Hepatocyte (in vitro differentiated cells): ENCODE data around the gene C19orf73. TPM values are rescaled to one million over a fixed set of nuclear protein-coding genes. Genes with fewer than 3 reads are reported as not detected.

Source experiments
- DNase-seq: peaks from one replicate; pipeline ENCODE4 v3.0.0-alpha.2; 2016; ENCODE audit warnings: low spot score
- H2AFZ ChIP-seq: fragments of 200-600 bp; sonication (generic); 2 replicates; pipeline ENCODE4 v1.6.0; 2016; ENCODE audit warnings: antibody characterized with exemption, mild to moderate bottlenecking
- H3K27ac ChIP-seq: fragments of 200-600 bp; sonication (generic); 2 replicates; pipeline ENCODE4 v1.5.1; 2016; ENCODE audit warnings: mild to moderate bottlenecking
- H3K27me3 ChIP-seq: fragments of 200-600 bp; sonication (generic); 2 replicates; pipeline ENCODE4 v1.6.1; 2016
- H3K36me3 ChIP-seq: fragments of 200-600 bp; sonication (generic); replicated peaks from 2 replicates; pipeline ENCODE4 v1.5.1; 2016; ENCODE audit warnings: low read depth; ENCODE audit not compliant: insufficient read depth
- H3K4me1 ChIP-seq: fragments of 200-600 bp; sonication (generic); 2 replicates; pipeline ENCODE4 v1.5.1; 2016; ENCODE audit warnings: mild to moderate bottlenecking, moderate library complexity; ENCODE audit not compliant: insufficient read depth
- H3K4me2 ChIP-seq: fragments of 200-600 bp; sonication (generic); 2 replicates; pipeline ENCODE4 v1.6.0; 2016
- H3K4me3 ChIP-seq: fragments of 200-600 bp; sonication (generic); 2 replicates; pipeline ENCODE4 v1.5.1; 2016; ENCODE audit warnings: mild to moderate bottlenecking
- H3K79me2 ChIP-seq: fragments of 200-600 bp; sonication (generic); 2 replicates; pipeline ENCODE4 v1.6.0; 2017; ENCODE audit warnings: mild to moderate bottlenecking
- H3K9me2 ChIP-seq: fragments of 200-600 bp; sonication (generic); replicated peaks from 2 replicates; pipeline ENCODE4 v1.6.0; 2017; ENCODE audit warnings: mild to moderate bottlenecking; ENCODE audit not compliant: insufficient read depth
- H3K9me3 ChIP-seq: fragments of 200-600 bp; sonication (generic); 2 replicates; pipeline ENCODE4 v1.5.1; 2016; ENCODE audit warnings: low read depth, mild to moderate bottlenecking
- H4K20me1 ChIP-seq: fragments of 200-600 bp; sonication (generic); 2 replicates; pipeline ENCODE4 v1.6.0; 2016; ENCODE audit warnings: mild to moderate bottlenecking; ENCODE audit not compliant: insufficient read depth, poor library complexity, severe bottlenecking
- CTCF ChIP-seq: fragments of 200-600 bp; sonication (generic); IDR thresholded peaks from 2 replicates; pipeline ENCODE4 v1.5.1; 2016; ENCODE audit warnings: antibody characterized with exemption, mild to moderate bottlenecking; ENCODE audit not compliant: poor library complexity
- EZH2 ChIP-seq: fragments of 200-600 bp; sonication (generic); IDR thresholded peaks from 2 replicates; pipeline ENCODE4 v1.6.1; 2016; ENCODE audit warnings: antibody characterized with exemption, mild to moderate bottlenecking, borderline replicate concordance
- EZH2phosphoT487 ChIP-seq: fragments of 200-600 bp; sonication (generic); IDR thresholded peaks from one replicate; pipeline ENCODE4 v1.6.1; 2018; ENCODE audit warnings: antibody characterized with exemption, mild to moderate bottlenecking, low read depth, moderate library complexity; ENCODE audit not compliant: unreplicated experiment, severe bottlenecking
- whole genome bisulfite sequencing: methylation state at CpG from one replicate; pipeline ENCODE4 v1.1.6; 2016; ENCODE audit warnings: low lambda C conversion rate; ENCODE audit errors: missing lambda C conversion rate; 5-methylcytosine and 5-hydroxymethylcytosine counted together
- polyA plus RNA-seq: library from polyadenylated mRNA; unstranded; fragments of >200 nt; fragmentation: Nextera tagmentation; extraction: Ambion mirVana; gene quantifications from 2 replicates; pipeline ENCODE4 v1.2.1, GENCODE V29; 2016
- total RNA-seq: library from RNA; depleted of rRNA; stranded (reverse); fragments of >200 nt; gene quantifications from 2 replicates; pipeline ENCODE4 v1.2.3, GENCODE V29; 2014

Gene C19orf73
- total and polyA plus RNA-seq, 2 experiments from 2014 or later = 1.9 to 2.7 TPM

DNA sequence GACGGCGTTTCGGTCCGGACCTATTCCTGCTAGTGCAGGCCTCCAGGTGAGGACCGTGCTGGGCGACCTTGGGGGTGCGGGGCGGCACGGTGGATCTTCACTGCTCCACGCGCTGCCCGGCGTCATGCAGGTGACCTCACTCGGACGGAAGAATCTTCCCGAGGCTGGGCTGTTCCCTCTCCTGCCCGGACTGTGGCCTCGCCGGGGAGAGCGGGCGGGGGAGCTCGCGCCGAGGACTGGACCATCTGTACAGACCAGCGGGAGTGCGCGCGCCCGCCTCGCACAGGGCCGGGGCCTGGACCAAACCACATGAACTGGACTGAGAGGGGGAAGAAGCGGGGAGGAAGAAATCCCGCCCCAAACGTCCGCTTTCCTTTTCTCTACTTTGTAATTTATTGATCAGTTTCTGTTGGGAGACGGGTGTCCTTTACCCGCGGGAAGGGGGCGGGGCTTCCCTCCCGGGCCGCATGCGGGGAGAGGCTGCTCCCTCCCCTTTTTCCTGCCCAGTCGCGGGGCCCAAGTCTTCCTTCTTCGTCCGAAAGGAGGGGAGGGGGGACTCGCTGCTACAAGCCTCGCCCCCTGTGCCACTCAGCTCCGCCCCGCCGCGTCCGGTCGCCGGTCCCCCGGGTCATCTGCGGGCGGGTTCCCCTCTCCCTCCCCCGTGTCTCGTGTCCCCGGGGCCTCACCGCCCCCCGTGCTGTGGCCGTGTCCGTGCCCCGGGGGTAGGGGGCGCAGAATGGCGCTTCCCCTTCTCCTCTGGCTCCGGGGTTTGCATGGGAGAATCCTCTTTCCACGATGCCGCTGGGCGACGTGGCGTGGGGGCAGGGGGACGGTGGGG lies 31.4 kb upstream of the C19orf73 start:
- Histone ChIP-seq H3K4me1 (peaks cover 16% of the 10 kb centered on the region), H2AFZ (peak overlapping the region; percentile 61), H3K4me2 (peak overlapping the region; percentile 88), H3K27me3 (no peaks in the 10 kb centered on the region), H3K9me2 (no peaks in the 10 kb centered on the region), H4K20me1 (no peaks in the 10 kb centered on the region), H3K4me3 (peak overlapping the region; percentile 43), H3K9me3 (no peaks in the 10 kb centered on the region), H3K27ac (peak overlapping the region; percentile 82), H3K36me3 (no peaks in the 10 kb centered on the region), H3K79me2 (no peaks in the 10 kb centered on the region)
- DNase-seq = peak; percentile 93
- WGBS = 2% methylated on average over 28 of the region's 75 CpGs
- TF ChIP-seq EZH2phosphoT487 (no peak), CTCF (no peak), EZH2 (no peak)

- H3K4me3 ChIP-seq = peak overlapping the region; percentile 43
- H2AFZ ChIP-seq = peak overlapping the region; percentile 61
- peak overlapping the region; percentile 88 for H3K4me2 ChIP-seq
- no peaks in the 10 kb centered on the region for H3K9me3 ChIP-seq
- H3K4me1 ChIP-seq = peaks cover 16% of the 10 kb centered on the region
- no peaks in the 10 kb centered on the region for H3K27me3 ChIP-seq
- DNase-seq = peak; percentile 82
- no peaks in the 10 kb centered on the region for H3K9me2 ChIP-seq
- WGBS = 1% methylated on average over 23 of the region's 23 CpGs
- TF ChIP-seq EZH2 (no peak), EZH2phosphoT487 (no peak), CTCF (no peak)
- H4K20me1 ChIP-seq = no peaks in the 10 kb centered on the region
- no peaks in the 10 kb centered on the region for H3K79me2 ChIP-seq
- H3K36me3 ChIP-seq = no peaks in the 10 kb centered on the region
- peak overlapping the region; percentile 82 for H3K27ac ChIP-seq
These were observed 30.7 kb upstream of the C19orf73 start for GRCh38 chr19:49149652-49150105.

GRCh38 chr19:49148784-49149651 lies 30.1 kb upstream of the C19orf73 start:
- H3K4me2 ChIP-seq = peak overlapping the region; percentile 88
- H4K20me1 ChIP-seq = no peaks in the 10 kb centered on the region
- WGBS = 1% methylated on average over 33 of the region's 49 CpGs
- no peaks in the 10 kb centered on the region for H3K9me2 ChIP-seq
- no peaks in the 10 kb centered on the region for H3K27me3 ChIP-seq
- no peak overlapping the region for H2AFZ ChIP-seq
- DNase-seq = peak; percentile 100
- TF ChIP-seq EZH2 = no peak
- TF ChIP-seq EZH2phosphoT487 = no peak
- peak overlapping the region; percentile 82 for H3K27ac ChIP-seq
- peak overlapping the region; percentile 43 for H3K4me3 ChIP-seq
- H3K36me3 ChIP-seq = no peaks in the 10 kb centered on the region
- H3K4me1 ChIP-seq = peaks cover 16% of the 10 kb centered on the region
- no peaks in the 10 kb centered on the region for H3K79me2 ChIP-seq
- no peaks in the 10 kb centered on the region for H3K9me3 ChIP-seq
